IPS-NIHi7 (cell line): ENCODE data around the gene CYBA.

ENCODE experiments used
- DNase-seq: peaks from one replicate; pipeline ENCODE4 v3.0.0; 2012; ENCODE audit warnings: mixed read lengths; ENCODE audit errors: extremely low spot score

The CYBA gene

GRCh38 chr16:88647178-88648070 is 3.4 kb downstream of the CYBA start:
- no peak for DNase-seq

GRCh38 chr16:88646345-88647034 is 4.4 kb downstream of the CYBA start:
- no peak for DNase-seq

GRCh38 chr16:88645941-88646340 is 4.9 kb downstream of the CYBA start:
- DNase-seq, result no peak

DNA sequence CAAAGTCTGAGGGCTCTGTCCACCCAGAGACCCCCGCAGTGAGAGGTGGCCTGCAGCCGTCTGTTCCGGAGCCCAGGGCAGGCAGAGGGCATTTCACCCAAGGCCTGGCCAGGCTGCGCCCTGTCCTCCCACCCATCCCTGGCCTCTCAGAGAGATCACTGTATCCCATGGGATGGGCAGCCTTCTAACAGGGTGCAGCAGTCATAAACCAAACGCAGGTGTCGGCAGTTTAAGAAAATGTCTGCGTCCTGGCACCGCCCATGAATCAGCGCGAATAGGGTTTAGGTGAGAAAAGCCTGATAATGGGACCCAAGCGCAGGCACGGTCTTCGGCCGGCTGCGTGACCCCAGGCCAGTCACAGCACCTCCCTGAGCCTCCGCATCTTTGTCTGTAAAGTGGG is 5.4 kb downstream of the CYBA start:
- no peak for DNase-seq

DNA sequence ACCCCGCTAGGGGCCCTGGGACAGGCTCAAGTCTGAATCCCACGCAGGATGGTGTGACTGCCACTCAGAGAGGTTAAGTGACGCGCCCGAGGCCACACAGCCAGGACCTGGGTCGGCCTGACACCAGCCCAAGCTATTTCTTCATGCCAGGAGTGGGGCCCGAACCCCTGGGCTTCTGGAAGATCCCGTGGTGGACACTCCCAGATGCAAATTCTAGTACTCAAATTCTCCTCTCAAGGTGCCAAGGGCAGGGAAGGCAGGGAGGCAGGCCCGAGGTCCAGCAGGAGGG is 7.3 kb downstream of the CYBA start:
- no peak for DNase-seq

- no peak for DNase-seq
These were observed 7.8 kb downstream of the CYBA start for GRCh38 chr16:88642881-88643643.

DNA sequence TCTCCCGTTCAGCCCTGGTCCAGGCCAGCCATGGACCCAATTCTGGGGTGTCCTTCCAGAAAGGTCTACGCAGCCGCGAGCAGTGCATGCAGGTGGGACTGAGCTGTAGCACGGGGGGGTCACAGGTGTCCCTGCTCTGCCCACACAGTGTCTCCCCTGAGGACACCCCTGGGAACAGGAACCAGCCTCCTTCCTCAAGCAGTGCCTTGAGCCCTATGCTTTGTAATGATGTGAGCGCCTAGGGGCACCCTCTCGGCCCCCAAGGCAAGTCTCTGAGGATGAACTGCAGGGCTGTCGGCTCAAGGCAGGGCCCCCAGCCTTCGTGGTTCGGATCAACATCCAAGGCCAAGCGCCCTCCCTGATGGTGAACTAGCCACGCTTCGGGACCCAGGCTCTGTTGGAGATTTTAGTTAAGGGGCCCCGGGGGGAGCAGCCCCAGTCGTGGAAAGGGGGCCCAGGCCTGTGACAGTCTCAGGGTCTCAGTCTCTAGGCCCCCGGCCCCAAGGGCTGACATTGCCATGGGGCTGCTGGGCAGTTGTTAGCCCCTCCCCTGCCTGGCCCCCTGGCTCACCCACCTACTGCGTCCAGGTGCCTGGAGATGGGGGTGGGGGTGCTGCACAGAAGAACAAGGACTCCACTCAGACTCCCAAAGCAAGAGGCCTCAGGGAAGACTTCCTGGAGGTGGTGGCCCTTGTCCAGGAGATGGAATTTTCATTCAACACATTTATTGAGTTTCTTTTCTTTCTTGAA is 10.2 kb downstream of the CYBA start:
- no peak for DNase-seq

- no peak for DNase-seq
These were observed 10.8 kb downstream of the CYBA start for GRCh38 chr16:88640039-88640495.

DNA sequence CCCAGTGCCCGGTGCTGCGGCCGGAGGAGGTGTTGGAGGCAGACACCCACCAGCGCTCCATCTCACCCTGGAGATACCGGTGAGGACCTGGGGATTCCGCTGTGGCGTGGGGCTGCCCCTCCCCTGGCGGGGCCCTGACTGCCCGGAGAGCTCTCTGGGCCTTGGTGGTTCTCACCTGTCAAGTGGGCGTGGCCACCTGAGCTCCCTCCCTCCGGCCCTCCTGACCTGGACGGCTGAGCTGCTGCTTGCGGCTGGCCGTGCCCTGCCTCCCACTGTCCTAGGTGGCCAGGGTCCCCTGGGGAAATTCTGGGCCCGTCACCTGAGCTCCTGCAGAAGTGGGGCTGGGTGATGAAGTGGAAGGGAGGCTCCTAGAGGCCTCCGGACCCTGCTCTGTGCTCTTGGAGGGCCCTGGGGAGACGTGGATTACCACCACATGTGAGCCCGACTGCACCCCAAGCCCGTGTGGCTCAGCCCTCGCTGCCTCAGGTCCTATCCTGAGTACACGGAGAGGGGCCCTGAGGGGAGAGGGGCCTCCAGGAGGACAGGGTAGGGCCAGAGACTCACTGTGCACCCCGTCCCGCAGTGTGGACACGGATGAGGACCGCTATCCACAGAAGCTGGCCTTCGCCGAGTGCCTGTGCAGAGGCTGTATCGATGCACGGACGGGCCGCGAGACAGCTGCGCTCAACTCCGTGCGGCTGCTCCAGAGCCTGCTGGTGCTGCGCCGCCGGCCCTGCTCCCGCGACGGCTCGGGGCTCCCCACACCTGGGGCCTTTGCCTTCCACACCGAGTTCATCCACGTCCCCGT is 11.4 kb downstream of the CYBA start:
- DNase-seq, result peak; percentile 84

- DNase-seq, result no peak
These were observed 12.3 kb downstream of the CYBA start, which contains the start of gene IL17C for GRCh38 chr16:88638323-88639230. IL17C (plus strand) TSS chr16:88638572; CDS start chr16:88638642, 70 bp downstream.

DNA sequence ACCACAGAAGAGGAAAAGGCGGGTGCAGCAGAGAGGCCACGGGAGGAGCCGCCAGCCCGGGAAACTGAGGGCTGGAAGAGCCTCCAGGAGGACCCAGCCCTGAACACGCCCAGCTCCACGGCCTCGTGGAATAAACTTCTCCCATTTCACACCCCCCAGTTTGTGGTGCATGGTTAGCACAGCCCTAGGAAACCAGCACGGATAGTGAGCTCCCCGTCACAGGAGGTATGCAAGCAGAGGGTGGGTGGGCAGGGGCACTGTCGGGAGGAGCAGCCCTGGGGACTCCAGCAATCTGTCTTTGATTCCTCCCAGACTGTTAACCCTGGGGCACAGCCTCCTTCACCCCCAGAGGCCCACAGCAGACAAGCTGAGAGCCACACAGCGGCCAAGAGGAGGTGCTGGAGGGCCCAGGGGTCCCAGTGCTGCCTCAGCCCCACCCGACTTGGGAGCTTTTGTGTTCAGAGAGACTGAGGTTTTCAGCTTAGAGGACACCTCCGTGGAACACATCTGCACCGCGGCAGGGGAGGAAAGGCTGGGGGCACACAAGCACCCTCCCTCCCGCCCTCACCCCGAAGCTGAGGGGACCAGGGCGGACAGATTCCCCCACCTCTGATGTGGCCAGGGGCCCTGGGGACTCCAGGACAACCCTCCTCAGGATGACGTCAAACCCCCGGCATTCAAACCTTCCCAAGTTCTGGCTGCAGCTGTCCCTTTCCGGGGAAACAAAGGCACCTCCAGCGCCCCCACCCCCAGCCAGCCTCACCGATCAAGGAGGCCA is 14.2 kb downstream of the CYBA start:
- no peak for DNase-seq

- DNase-seq, result no peak
These were observed 15.1 kb downstream of the CYBA start for GRCh38 chr16:88635671-88636319.

DNA sequence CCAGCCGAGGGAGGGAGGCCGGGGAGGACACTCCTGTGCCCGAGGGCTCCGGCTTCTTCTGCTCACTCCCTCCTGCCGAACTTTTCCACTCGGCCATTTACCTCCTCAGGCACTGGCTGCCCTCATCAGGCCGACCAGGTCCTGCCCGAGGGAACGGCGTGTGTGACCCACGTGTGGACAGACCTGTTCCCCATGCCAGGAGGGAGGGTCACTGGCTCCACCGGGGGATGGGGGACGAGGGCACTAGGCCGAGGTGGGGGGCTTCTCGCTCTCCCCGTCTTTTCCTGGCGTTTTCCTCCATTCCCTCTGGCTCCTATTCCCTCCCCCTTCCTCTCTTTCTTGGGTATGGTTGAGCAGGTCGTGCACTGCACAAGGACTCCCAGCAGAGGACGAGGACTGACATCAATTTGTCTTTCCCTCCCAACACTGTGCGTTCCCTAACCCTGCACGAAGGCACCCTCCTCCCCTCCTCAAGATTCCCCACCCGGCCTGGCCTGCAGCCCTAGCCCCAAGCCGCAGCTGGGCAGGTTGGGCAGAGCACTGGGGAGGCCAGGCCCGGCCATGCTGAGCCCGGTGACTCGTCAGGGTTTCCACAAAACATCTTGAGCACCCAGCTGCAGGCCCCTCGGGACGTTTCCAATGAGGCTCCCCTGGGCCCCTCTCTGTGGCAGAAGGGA is 15.7 kb downstream of the CYBA start:
- DNase-seq, result no peak

GRCh38 chr16:88634141-88634993 is 16.5 kb downstream of the CYBA start:
- peak; percentile 89 for DNase-seq

DNA sequence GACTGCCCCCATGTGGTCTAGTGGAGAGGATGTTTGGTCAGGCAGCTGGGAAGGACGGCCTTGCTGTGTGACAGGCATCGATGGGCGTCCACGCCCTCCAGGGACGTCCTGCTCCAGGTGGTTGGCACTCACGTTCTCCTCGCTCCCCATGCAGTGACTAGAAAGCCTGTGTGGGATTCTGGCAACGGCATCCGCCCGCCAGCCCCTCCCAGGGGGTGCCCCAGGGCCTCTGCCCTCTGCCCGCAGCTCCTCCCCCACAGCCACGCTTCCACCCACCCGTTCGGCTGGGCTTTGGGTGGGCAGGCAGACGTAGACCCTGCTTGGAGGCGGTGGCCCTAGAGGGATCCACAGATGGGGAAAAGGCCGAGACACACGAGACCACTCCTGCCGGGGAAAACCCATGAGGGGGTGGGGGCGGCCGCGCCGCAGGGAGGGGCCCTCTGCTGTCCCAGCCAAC is 17.1 kb downstream of the CYBA start:
- DNase-seq, result peak; percentile 83

GRCh38 chr16:88632587-88632930 is 18.3 kb downstream of the CYBA start:
- DNase-seq, result no peak
